Measurements from ENCODE around the gene GPR146.

The GPR146 gene

DNA sequence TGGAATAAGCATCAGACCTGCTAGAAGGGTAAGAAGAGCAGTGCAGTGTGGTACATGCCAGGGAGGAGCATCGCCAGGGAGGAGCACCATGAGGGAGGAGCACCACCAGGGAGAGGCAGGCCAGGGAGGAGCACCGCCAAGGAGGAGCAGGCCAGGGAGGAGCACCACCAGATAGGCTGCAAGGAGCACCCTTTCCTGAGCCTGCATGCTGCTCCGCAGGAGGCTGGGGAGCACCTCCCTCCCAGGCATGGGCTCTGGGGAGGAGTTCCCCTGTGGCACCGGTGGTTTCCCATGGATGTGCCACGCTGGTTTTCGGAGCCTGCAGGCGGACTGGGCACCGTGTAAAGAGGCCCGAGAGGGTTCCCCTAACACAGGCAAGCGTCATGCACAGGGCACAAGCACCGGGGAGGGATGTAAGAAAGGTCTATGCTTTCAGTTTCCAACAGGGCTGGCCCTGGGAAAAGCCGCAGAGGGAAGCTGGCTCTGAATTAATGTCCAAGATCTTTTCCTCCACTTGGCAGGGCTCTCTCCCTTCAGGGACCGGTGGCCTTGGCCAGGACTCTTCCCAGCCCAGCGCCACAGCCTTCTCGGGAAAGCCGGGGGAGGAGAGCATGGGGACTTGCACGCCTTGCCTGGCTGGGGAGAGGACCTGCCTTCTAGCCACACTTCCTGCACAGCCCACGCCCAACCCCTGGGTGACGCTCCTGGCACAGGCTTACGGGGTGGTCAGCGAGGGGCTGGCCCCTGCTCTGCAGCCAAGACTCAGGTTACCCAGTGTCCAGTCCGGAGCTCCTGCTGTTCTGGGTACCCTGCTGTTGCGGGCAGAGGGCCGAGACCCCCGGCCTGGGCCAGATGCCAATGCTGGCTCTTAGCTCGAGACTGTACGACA lies 32.1 kb downstream of the GPR146 start:
- no peak for DNase-seq (ENCODE audit: low spot score)

DNA sequence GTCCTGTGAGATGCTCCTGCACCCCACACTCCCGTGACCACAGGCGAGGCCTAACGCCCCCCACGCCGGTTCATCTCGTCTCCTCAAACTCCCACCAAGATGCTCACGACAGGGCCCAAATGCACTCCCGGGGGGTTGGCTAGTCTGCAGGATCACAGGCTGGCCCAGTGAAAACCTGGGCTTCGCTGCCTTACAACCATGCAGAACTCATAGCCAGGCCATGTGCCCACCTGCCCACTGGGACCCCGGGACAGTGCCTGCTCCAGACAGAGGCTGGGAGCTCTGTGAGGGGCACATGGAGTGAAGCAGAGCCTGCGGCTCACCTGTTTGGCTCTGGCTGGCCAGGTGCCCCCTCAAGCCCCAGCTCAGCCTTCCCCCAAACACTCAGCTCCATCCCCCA lies 34.2 kb downstream of the GPR146 start:
- DNase-seq (ENCODE audit: low spot score), result no peak

DNA sequence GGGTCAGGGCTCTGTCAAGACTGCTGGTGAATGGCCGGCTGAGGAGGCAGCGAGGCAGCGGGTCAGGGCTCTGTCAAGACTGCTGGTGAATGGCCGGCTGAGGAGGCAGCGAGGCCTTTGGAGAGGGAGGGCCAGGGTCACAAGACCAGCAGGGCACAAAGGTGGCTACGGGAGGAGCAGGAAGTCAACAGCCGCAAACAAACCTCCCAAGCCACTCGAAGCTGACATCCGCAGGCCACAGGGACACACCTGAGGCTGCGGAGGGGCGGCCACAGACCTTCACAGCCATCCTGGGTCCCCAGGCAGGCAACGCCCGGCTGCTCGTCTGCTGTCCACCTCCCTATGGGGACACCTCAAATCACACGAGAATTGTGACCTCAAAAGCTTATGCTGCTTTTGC lies 34.6 kb downstream of the GPR146 start:
- DNase-seq (ENCODE audit: low spot score), result no peak

- DNase-seq (ENCODE audit: low spot score), result no peak
These were observed 35.2 kb downstream of the GPR146 start for GRCh38 chr7:1079546-1079945.

DNA sequence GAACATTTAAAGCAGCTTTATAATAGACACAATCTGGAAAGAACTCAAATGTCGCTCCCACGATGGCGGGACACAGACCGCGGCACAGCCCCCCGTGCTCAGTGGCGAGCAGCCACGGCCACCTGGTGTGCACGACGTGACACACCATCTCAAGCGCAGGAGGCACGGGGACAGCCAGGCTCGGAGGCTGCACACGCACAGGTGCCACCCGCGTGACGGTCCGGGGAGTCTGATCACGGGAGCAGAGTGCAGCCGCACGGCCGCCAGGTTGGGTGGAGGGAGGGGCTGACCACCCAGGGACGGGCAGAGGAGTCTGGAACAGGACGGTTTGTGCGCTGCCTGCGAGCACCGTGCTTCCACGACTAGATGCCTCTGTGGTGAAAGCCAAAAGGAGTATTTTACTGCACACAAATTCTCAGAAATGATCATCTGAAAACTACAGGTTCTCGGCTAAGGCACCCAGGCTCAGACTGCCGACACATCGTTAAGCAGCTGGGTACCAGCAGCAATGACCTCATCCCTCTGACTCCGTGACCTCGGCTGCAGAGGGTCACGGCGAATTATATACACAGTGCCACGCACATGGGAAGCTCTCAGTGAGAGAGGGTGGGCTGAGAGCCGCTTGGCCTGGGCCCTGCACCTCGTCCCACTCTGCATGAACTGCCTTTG lies 36.0 kb downstream of the GPR146 start:
- DNase-seq (ENCODE audit: low spot score), result no peak

- no peak for DNase-seq (ENCODE audit: low spot score)
These were observed 36.5 kb downstream of the GPR146 start for GRCh38 chr7:1080921-1081255.

DNA sequence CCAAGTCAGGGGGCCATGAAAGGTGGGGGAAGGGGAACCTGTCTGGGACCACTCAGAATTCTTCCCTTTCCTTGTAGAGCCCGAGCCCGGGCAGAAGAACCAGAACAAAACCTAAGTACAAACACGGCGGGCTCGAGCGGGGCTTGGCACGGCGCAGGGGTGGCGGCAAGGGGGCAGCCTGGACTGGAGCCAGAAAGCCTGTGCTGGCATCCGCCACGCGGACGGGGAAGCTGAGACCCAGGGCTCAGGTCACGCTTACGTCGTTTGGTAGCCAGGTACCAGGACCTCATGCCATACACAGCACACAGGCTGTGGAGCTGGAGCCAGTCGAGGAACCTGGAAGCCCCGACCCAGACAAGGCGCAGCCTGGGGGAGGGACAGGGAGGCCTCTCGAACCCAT lies 37.0 kb downstream of the GPR146 start:
- no peak for DNase-seq (ENCODE audit: low spot score)

DNA sequence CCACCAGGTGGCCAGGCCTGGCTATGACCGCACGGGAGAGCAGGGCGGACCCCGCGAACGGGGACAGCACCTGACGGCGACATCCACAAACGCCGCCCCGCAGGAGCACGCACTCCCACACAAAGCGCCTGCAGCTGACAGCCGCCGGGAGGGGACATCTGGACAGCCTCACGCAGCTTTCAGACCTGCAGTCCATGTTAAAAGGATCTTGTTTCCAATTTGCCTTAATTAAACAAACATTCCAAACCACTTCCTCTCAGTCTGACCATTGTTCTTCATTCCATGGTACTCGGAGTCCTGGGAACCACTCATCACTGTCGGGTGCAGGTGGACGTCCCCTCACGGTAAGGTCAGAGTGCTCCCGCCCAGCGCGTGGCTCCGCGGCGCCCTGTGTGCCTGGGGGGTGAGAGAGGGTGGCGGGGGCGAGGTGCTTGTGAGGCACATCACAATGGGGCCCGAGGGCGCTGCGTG lies 37.6 kb downstream of the GPR146 start:
- DNase-seq (ENCODE audit: low spot score), result no peak

- no peak for DNase-seq (ENCODE audit: low spot score)
These were observed 39.6 kb downstream of the GPR146 start for GRCh38 chr7:1083729-1084657.

DNA sequence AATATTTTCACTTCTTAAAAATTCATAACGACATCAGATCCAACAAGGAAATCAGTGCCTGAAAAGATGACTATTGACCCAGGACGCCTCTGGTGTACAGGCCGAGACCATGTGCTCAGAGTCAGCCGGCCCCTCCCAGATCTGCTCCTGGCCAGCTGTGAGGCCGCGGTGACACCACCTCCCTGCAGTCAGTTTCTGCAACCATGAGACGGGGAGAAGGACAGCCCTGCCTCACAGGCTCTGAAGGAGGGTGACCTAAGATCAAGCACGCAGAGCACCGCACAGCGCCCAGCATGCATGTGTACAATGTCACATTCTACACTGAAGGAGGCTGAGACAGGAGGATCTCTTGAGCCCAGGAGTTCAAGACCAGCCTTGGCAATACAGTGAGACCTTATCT lies 40.9 kb downstream of the GPR146 start:
- DNase-seq (ENCODE audit: low spot score), result no peak

GRCh38 chr7:1085910-1086421 lies 41.6 kb downstream of the GPR146 start:
- DNase-seq (ENCODE audit: low spot score), result no peak

DNA sequence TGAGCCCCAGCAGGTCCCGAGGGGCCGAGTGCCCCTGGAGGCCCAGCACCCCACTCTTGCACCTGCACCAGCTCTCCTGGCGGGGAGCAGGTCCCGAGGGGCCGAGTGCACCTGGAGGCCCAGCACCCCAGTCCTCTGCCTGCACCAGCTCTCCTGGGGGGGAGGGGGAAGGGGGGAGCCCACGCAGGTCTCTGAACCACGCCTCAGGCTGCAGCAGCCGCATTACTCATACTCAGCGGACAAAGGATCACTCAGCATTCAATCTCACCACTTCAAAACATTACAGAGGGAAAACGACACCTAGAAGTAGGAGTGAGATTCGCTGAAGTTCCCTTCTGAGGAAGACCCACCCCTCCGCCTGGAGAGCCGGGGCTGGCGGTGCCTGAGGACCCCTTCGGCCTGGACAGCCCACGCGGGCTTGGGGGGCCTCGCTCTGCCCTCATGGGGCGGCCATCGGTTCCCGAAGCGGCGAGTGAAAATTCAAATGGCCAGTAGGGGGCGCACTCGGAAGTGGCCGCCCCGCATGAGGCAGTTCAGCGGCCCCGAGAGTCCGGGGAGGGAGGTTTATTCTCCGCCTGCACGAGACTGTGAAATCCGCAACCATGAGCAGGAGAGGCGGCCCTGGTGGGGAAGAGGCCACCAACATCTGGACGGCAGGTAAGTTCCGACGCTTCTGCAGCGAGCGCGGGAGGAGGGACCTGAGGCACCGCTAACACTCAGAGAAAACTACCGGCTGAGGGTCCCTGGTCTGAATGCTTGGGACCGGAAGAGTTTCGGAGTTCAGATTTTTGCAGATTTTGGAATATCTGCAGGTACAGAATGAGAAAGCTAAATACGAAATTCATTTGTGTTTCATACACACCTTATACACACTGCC lies 42.5 kb downstream of the GPR146 start:
- DNase-seq (ENCODE audit: low spot score), result no peak

DNA sequence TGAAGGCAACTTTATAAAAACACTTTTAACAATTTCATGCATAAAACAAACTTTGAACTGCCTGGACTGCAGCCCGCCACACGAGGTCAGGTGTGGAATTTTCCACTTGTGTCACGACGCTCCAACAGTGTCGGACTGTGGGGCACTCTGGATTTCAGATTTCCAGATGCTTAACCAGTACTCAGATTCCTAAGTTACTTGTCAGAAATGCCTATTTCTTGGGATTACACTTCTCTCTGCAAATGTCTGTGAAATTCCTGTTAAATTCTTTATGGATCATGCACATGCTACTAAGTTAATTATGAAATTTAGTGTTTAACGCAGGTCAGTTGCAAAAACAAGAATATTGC lies 43.1 kb downstream of the GPR146 start:
- no peak for DNase-seq (ENCODE audit: low spot score)

DNA sequence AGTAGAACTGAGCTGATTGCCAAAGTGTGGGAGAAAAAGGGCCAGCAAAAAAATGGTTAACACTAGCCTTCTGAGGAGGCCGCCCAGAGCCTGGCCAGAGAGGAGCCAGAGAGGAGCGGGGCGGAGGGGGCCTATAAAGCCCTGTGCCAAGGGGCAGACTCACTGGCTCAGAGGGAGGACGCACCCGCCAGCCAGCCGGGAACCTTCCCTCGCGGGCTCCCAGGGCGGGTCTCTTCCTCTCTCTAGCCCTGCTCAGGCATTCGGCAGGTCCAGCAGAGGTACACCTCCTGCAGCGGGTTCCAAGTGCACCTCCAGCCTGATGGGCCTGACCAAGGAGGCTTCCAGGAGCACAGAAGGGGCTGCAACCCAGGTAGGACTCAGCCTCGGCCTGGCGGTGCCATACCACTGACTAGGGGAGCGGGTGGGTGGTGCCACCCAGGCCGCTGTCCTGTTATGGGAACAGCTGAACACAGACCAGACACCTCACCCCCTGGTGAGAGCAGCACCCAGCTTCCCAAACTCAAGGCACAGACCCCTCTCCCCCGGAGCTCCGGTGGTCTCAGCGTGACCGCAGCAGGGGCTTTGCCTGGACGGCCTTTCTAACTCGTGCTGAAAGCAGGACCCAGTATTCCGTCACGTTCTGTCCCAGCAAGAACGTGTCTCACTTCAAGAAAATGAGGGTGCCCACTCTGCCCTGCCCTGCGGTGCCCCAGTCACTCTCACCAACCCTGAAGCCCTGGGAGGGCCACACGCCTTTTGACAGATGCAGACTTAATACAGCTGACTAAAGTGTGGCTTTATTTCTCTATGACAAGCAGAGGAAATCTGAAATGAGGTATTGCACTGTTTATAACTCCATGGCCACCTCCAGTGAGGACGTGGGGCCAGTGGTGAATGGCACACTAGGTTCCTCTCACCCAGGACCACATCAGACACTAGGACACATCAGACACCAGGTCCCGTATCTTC lies 43.9 kb downstream of the GPR146 start, which contains the start of gene GPER1:
Gene GPER1, plus strand, starts transcription at position 162 of the 969 bp plus-strand sequence. CDS start 3,616 bp downstream, outside the sequence.
- DNase-seq (ENCODE audit: low spot score), result no peak

GRCh38 chr7:1090236-1090635 lies 45.9 kb downstream of the GPR146 start:
- DNase-seq (ENCODE audit: low spot score), result no peak

GRCh38 chr7:1090686-1091643 lies 46.6 kb downstream of the GPR146 start:
- DNase-seq (ENCODE audit: low spot score), result no peak

DNA sequence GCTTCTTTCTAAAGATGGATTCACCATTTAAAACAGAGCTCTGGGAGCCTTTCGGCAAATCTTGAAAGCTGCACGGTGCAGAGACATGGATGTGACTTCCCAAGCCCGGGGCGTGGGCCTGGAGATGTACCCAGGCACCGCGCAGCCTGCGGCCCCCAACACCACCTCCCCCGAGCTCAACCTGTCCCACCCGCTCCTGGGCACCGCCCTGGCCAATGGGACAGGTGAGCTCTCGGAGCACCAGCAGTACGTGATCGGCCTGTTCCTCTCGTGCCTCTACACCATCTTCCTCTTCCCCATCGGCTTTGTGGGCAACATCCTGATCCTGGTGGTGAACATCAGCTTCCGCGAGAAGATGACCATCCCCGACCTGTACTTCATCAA lies 47.3 kb downstream of the GPR146 start:
- no peak for DNase-seq (ENCODE audit: low spot score)

GRCh38 chr7:1092161-1092632 lies 47.9 kb downstream of the GPR146 start:
- no peak for DNase-seq (ENCODE audit: low spot score)
